Activated CD4-positive, alpha-beta T cell treated with anti-CD3 and anti-CD28 coated beads for 1 hour (primary cell): Measurements from ENCODE around the gene STK4.

Source experiments
- DNase-seq: peaks from one replicate; pipeline ENCODE4 v3.0.0-alpha.2; 2020

STK4 gene

GRCh38 chr20:44966030-44966961 lies at the start of gene STK4:
Gene STK4, plus strand, starts transcription at chr20:44966512. Its CDS starts 57 bp downstream, at chr20:44966569.
- peak; percentile 94 for DNase-seq

- no peak for DNase-seq
Measured at GRCh38 chr20:44916586-44916985, 49.7 kb upstream of the STK4 start.

- no peak for DNase-seq
Measured at GRCh38 chr20:44917399-44917798, 48.9 kb upstream of the STK4 start.

- no peak for DNase-seq
Measured at GRCh38 chr20:44918342-44918741, 48.0 kb upstream of the STK4 start.

GRCh38 chr20:44918761-44919160 lies 47.6 kb upstream of the STK4 start:
- DNase-seq: no peak

- no peak for DNase-seq
Measured at GRCh38 chr20:44921447-44921846, 44.9 kb upstream of the STK4 start.

GRCh38 chr20:44924541-44924940 lies 41.8 kb upstream of the STK4 start:
- no peak for DNase-seq

- DNase-seq: no peak
Measured at GRCh38 chr20:44928595-44928994, 37.7 kb upstream of the STK4 start.

- DNase-seq: no peak
Measured at GRCh38 chr20:44930517-44931168, 35.7 kb upstream of the STK4 start.

- no peak for DNase-seq
Measured at GRCh38 chr20:44931911-44932310, 34.4 kb upstream of the STK4 start.

GRCh38 chr20:44932916-44933315 lies 33.4 kb upstream of the STK4 start:
- DNase-seq: no peak

- DNase-seq: no peak
Measured at GRCh38 chr20:44936510-44936909, 29.8 kb upstream of the STK4 start.

GRCh38 chr20:44938637-44939036 lies 27.7 kb upstream of the STK4 start:
- DNase-seq: no peak

GRCh38 chr20:44941120-44941691 lies 25.1 kb upstream of the STK4 start:
- no peak for DNase-seq

GRCh38 chr20:44942264-44942973 lies 23.9 kb upstream of the STK4 start:
- DNase-seq: no peak

- DNase-seq: no peak
Measured at GRCh38 chr20:44943828-44944227, 22.5 kb upstream of the STK4 start.

- no peak for DNase-seq
Measured at GRCh38 chr20:44945261-44945660, 21.1 kb upstream of the STK4 start.

GRCh38 chr20:44946271-44946852 lies 19.9 kb upstream of the STK4 start:
- DNase-seq: no peak

- no peak for DNase-seq
Measured at GRCh38 chr20:44948107-44948506, 18.2 kb upstream of the STK4 start.

- no peak for DNase-seq
Measured at GRCh38 chr20:44948513-44948912, 17.8 kb upstream of the STK4 start.

GRCh38 chr20:44950368-44950767 lies 15.9 kb upstream of the STK4 start:
- DNase-seq: no peak

GRCh38 chr20:44952731-44953130 lies 13.6 kb upstream of the STK4 start:
- DNase-seq: no peak

- DNase-seq: no peak
Measured at GRCh38 chr20:44954211-44954610, 12.1 kb upstream of the STK4 start.
